GM12891 (cell line): ENCODE measurements around the gene CRIM1.

ENCODE experiments used
- POLR2A ChIP-seq: IDR thresholded peaks from 2 replicates; pipeline ENCODE4 v1.6.1; 2011; ENCODE audit warnings: low read depth, low read length, control low read depth
- POLR2AphosphoS5 ChIP-seq: IDR thresholded peaks from 2 replicates; pipeline ENCODE4 v1.6.1; 2011; ENCODE audit warnings: low read depth, low read length, control low read depth
- SPI1 ChIP-seq: IDR thresholded peaks from 2 replicates; pipeline ENCODE4 v1.6.1; 2011; ENCODE audit warnings: low read depth, low read length, control low read depth
- TAF1 ChIP-seq: IDR thresholded peaks from 2 replicates; pipeline ENCODE4 v1.6.1; 2011; ENCODE audit warnings: low read depth, low read length, control low read depth

GRCh38 chr2:36414307-36414706 lies 58.7 kb downstream of the CRIM1 start:
- TF ChIP-seq POLR2A (no peak), TAF1 (no peak), POLR2AphosphoS5 (no peak), SPI1 (no peak)
